HepG2 (cell line): ENCODE measurements around the gene GPRIN1. TPM values are rescaled to one million over a fixed set of nuclear protein-coding genes. Genes with fewer than 3 reads are reported as not detected.

Source experiments
- DMAP1 ChIP-seq: IDR thresholded peaks from 2 replicates; pipeline ENCODE4 v1.6.1; 2016
- GFI1 ChIP-seq: sonication (generic); formaldehyde crosslinking; IDR thresholded peaks from 2 replicates; pipeline ENCODE4 v1.5.0; 2020; ENCODE audit warnings: missing genetic modification reagents, mild to moderate bottlenecking, borderline replicate concordance
- TCF7L2 ChIP-seq: IDR thresholded peaks from 2 replicates; pipeline ENCODE4 v1.6.1; 2011; ENCODE audit warnings: mild to moderate bottlenecking, low read depth, low read length, moderate library complexity
- ZMYM2 ChIP-seq: sonication (generic); formaldehyde crosslinking; IDR thresholded peaks from 2 replicates; pipeline ENCODE4 v1.8.0; 2022; ENCODE audit warnings: mild to moderate bottlenecking, missing genetic modification reagents
- ZNF274 ChIP-seq: sonication (generic); formaldehyde crosslinking; IDR thresholded peaks from 2 replicates; pipeline ENCODE4 v1.5.1; 2020; ENCODE audit warnings: mild to moderate bottlenecking, missing genetic modification reagents
- ZNF354B ChIP-seq: sonication (generic); formaldehyde crosslinking; IDR thresholded peaks from 2 replicates; pipeline ENCODE4 v1.8.0; 2022; ENCODE audit warnings: mild to moderate bottlenecking, missing genetic modification reagents
- ZNF558 ChIP-seq: sonication (generic); formaldehyde crosslinking; IDR thresholded peaks from 2 replicates; pipeline ENCODE4 v1.9.0; 2022; ENCODE audit warnings: mild to moderate bottlenecking, missing genetic modification reagents, borderline replicate concordance
- ZSCAN21 ChIP-seq: sonication (generic); formaldehyde crosslinking; IDR thresholded peaks from 2 replicates; pipeline ENCODE4 v1.8.0; 2022; ENCODE audit warnings: mild to moderate bottlenecking, missing genetic modification reagents, moderate library complexity, borderline replicate concordance
- polyA plus RNA-seq, 8 experiments: library from polyadenylated mRNA; depleted of rRNA in 3 of 8; stranded (reverse) in 7 of 8; unstranded in 1 of 8; fragments of >200 nt; fragmentation: Illumina TruSeq in 4 of 8; extraction: Trizol in 4 of 8; gene quantifications; 2 replicates each; pipeline versions ENCODE4 v1.2.1 to v1.2.3, GENCODE V29; 2011 to 2016; ENCODE audit warnings: low read depth in 4 of 8, missing spikeins in 1 of 8, mixed read lengths in 1 of 8; ENCODE audit not compliant: insufficient read depth in 1 of 8
- total RNA-seq, 5 experiments: library from RNA; depleted of rRNA; stranded (reverse); fragments of >200 nt; fragmentation: Illumina TruSeq; extraction: Trizol; gene quantifications; 2 replicates each; pipeline ENCODE4 v1.2.3, GENCODE V29; 2016; ENCODE audit warnings: low read depth in 1 of 5
- TF ChIP-seq, protein P1 (sequence below): sonication (generic); formaldehyde crosslinking; IDR thresholded peaks from 2 replicates; pipeline ENCODE4 v1.5.1; 2020; ENCODE audit warnings: missing genetic modification reagents, mild to moderate bottlenecking, borderline replicate concordance
- TF ChIP-seq, protein P2 (sequence below): sonication (generic); IDR thresholded peaks from 2 replicates; pipeline ENCODE4 v1.6.1; 2016; ENCODE audit warnings: low read depth, borderline replicate concordance
- TF ChIP-seq, protein P3 (sequence below): sonication (generic); formaldehyde crosslinking; IDR thresholded peaks from 2 replicates; pipeline ENCODE4 v1.8.0; 2022; ENCODE audit warnings: missing genetic modification reagents, mild to moderate bottlenecking, borderline replicate concordance
- TF ChIP-seq, protein P4 (sequence below): sonication (generic); formaldehyde crosslinking; IDR thresholded peaks from 2 replicates; pipeline ENCODE4 v1.5.0; 2020; ENCODE audit warnings: mild to moderate bottlenecking, missing genetic modification reagents, borderline replicate concordance
- TF ChIP-seq, protein P5 (sequence below): sonication (generic); formaldehyde crosslinking; IDR thresholded peaks from 2 replicates; pipeline ENCODE4 v1.9.0; 2021; ENCODE audit warnings: missing genetic modification reagents, borderline replicate concordance

The GPRIN1 gene
- total and polyA plus RNA-seq, 2 of the 13 experiments (the other 11 are each of a cell fraction or from before 2014, with no cell fraction given), result 0.32 to 2.0 TPM

DNA sequence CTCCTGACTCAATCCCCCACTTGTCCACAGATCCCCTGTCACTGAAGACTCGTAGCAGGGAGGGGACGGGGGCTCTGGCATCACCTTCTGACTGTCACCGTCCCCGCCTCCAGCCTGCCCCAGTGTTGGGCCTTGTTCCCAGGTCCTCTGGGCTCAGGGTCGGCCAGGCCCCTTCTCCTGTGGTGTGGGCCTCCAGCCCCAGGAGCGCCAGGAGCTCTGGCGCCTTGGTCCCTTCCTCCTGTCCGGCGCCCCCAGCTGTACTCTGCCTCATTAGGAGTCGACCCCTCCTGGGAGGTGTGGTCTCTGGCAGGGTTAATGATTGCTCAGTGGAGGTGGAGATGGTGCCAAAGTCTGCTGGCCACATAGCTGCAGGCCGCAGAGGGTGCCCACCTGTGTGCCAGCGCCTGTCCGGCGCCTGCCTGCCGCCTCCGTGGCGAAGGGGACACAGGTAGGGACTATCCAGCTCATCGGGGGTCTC is 61.0 kb downstream of the GPRIN1 start, which contains the start of gene CDHR2 (continued):
- TF ChIP-seq, protein P1, sequence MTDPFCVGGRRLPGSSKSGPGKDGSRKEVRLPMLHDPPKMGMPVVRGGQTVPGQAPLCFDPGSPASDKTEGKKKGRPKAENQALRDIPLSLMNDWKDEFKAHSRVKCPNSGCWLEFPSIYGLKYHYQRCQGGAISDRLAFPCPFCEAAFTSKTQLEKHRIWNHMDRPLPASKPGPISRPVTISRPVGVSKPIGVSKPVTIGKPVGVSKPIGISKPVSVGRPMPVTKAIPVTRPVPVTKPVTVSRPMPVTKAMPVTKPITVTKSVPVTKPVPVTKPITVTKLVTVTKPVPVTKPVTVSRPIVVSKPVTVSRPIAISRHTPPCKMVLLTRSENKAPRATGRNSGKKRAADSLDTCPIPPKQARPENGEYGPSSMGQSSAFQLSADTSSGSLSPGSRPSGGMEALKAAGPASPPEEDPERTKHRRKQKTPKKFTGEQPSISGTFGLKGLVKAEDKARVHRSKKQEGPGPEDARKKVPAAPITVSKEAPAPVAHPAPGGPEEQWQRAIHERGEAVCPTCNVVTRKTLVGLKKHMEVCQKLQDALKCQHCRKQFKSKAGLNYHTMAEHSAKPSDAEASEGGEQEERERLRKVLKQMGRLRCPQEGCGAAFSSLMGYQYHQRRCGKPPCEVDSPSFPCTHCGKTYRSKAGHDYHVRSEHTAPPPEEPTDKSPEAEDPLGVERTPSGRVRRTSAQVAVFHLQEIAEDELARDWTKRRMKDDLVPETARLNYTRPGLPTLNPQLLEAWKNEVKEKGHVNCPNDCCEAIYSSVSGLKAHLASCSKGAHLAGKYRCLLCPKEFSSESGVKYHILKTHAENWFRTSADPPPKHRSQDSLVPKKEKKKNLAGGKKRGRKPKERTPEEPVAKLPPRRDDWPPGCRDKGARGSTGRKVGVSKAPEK, result no peak
- TF ChIP-seq ZMYM2 (CRISPR knock-in tag) (0 out of 2 replicates have a peak, but pooled peaks have one; percentile 38), ZNF274 (CRISPR knock-in tag) (no peak), ZNF558 (CRISPR knock-in tag) (no peak), ZSCAN21 (CRISPR knock-in tag) (no peak), ZNF354B (CRISPR knock-in tag) (no peak), DMAP1 (CRISPR knock-in tag) (0 out of 2 replicates have a peak, but pooled peaks have one; percentile 9), TCF7L2 (no peak), GFI1 (CRISPR knock-in tag) (no peak)
- TF ChIP-seq, protein P2, sequence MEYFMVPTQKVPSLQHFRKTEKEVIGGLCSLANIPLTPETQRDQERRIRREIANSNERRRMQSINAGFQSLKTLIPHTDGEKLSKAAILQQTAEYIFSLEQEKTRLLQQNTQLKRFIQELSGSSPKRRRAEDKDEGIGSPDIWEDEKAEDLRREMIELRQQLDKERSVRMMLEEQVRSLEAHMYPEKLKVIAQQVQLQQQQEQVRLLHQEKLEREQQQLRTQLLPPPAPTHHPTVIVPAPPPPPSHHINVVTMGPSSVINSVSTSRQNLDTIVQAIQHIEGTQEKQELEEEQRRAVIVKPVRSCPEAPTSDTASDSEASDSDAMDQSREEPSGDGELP, result peak; percentile 80; the same call in 1 of the 2 replicates
- TF ChIP-seq, protein P3, sequence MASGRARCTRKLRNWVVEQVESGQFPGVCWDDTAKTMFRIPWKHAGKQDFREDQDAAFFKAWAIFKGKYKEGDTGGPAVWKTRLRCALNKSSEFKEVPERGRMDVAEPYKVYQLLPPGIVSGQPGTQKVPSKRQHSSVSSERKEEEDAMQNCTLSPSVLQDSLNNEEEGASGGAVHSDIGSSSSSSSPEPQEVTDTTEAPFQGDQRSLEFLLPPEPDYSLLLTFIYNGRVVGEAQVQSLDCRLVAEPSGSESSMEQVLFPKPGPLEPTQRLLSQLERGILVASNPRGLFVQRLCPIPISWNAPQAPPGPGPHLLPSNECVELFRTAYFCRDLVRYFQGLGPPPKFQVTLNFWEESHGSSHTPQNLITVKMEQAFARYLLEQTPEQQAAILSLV (CRISPR knock-in tag), result no peak
- TF ChIP-seq, protein P4, sequence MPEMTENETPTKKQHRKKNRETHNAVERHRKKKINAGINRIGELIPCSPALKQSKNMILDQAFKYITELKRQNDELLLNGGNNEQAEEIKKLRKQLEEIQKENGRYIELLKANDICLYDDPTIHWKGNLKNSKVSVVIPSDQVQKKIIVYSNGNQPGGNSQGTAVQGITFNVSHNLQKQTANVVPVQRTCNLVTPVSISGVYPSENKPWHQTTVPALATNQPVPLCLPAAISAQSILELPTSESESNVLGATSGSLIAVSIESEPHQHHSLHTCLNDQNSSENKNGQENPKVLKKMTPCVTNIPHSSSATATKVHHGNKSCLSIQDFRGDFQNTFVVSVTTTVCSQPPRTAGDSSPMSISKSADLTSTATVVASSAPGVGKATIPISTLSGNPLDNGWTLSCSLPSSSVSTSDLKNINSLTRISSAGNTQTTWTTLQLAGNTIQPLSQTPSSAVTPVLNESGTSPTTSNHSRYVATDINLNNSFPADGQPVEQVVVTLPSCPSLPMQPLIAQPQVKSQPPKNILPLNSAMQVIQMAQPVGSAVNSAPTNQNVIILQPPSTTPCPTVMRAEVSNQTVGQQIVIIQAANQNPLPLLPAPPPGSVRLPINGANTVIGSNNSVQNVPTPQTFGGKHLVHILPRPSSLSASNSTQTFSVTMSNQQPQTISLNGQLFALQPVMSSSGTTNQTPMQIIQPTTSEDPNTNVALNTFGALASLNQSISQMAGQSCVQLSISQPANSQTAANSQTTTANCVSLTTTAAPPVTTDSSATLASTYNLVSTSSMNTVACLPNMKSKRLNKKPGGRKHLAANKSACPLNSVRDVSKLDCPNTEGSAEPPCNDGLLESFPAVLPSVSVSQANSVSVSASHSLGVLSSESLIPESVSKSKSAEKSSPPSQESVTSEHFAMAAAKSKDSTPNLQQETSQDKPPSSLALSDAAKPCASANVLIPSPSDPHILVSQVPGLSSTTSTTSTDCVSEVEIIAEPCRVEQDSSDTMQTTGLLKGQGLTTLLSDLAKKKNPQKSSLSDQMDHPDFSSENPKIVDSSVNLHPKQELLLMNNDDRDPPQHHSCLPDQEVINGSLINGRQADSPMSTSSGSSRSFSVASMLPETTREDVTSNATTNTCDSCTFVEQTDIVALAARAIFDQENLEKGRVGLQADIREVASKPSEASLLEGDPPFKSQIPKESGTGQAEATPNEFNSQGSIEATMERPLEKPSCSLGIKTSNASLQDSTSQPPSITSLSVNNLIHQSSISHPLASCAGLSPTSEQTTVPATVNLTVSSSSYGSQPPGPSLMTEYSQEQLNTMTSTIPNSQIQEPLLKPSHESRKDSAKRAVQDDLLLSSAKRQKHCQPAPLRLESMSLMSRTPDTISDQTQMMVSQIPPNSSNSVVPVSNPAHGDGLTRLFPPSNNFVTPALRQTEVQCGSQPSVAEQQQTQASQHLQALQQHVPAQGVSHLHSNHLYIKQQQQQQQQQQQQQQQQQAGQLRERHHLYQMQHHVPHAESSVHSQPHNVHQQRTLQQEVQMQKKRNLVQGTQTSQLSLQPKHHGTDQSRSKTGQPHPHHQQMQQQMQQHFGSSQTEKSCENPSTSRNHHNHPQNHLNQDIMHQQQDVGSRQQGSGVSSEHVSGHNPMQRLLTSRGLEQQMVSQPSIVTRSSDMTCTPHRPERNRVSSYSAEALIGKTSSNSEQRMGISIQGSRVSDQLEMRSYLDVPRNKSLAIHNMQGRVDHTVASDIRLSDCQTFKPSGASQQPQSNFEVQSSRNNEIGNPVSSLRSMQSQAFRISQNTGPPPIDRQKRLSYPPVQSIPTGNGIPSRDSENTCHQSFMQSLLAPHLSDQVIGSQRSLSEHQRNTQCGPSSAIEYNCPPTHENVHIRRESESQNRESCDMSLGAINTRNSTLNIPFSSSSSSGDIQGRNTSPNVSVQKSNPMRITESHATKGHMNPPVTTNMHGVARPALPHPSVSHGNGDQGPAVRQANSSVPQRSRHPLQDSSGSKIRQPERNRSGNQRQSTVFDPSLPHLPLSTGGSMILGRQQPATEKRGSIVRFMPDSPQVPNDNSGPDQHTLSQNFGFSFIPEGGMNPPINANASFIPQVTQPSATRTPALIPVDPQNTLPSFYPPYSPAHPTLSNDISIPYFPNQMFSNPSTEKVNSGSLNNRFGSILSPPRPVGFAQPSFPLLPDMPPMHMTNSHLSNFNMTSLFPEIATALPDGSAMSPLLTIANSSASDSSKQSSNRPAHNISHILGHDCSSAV, result no peak
- TF ChIP-seq, protein P5, sequence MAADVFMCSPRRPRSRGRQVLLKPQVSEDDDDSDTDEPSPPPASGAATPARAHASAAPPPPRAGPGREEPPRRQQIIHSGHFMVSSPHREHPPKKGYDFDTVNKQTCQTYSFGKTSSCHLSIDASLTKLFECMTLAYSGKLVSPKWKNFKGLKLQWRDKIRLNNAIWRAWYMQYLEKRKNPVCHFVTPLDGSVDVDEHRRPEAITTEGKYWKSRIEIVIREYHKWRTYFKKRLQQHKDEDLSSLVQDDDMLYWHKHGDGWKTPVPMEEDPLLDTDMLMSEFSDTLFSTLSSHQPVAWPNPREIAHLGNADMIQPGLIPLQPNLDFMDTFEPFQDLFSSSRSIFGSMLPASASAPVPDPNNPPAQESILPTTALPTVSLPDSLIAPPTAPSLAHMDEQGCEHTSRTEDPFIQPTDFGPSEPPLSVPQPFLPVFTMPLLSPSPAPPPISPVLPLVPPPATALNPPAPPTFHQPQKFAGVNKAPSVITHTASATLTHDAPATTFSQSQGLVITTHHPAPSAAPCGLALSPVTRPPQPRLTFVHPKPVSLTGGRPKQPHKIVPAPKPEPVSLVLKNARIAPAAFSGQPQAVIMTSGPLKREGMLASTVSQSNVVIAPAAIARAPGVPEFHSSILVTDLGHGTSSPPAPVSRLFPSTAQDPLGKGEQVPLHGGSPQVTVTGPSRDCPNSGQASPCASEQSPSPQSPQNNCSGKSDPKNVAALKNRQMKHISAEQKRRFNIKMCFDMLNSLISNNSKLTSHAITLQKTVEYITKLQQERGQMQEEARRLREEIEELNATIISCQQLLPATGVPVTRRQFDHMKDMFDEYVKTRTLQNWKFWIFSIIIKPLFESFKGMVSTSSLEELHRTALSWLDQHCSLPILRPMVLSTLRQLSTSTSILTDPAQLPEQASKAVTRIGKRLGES (CRISPR knock-in tag), result no peak
